ENCODE measurements around the gene BTBD2. TPM values are rescaled to one million over a fixed set of nuclear protein-coding genes. Genes with fewer than 3 reads are reported as not detected.

Gene BTBD2
- total and polyA plus RNA-seq, 2 of the 13 experiments (the other 11 are each of a cell fraction or from before 2014, with no cell fraction given), result 28.1 to 45.3 TPM

- TF ChIP-seq, protein P1, sequence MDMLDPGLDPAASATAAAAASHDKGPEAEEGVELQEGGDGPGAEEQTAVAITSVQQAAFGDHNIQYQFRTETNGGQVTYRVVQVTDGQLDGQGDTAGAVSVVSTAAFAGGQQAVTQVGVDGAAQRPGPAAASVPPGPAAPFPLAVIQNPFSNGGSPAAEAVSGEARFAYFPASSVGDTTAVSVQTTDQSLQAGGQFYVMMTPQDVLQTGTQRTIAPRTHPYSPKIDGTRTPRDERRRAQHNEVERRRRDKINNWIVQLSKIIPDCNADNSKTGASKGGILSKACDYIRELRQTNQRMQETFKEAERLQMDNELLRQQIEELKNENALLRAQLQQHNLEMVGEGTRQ (IDR thresholded peaks at IDR 0.05; ENCODE audit: low read depth, low read length), result no peak
- TF ChIP-seq, protein P1 (CRISPR knock-in tag; IDR thresholded peaks at IDR 0.05; ENCODE audit: borderline replicate concordance), result no peak
- TF ChIP-seq SNAPC2 (CRISPR knock-in tag; IDR thresholded peaks at IDR 0.05) (peak; percentile 74; the same call in 1 of the 2 replicates), ZSCAN30 (CRISPR knock-in tag; IDR thresholded peaks at IDR 0.05) (0 out of 2 replicates have a peak, but pooled peaks have one; percentile 39), ZNF556 (CRISPR knock-in tag; IDR thresholded peaks at IDR 0.05; ENCODE audit: borderline replicate concordance) (0 out of 2 replicates have a peak, but pooled peaks have one; percentile 21), ZNF484 (CRISPR knock-in tag; IDR thresholded peaks at IDR 0.05; ENCODE audit: borderline replicate concordance, low read depth) (no peak), SATB2 (CRISPR knock-in tag; IDR thresholded peaks at IDR 0.05) (no peak), DMTF1 (CRISPR knock-in tag; IDR thresholded peaks at IDR 0.05) (no peak), HOXA9 (CRISPR knock-in tag; IDR thresholded peaks at IDR 0.05; ENCODE audit: borderline replicate concordance) (no peak), NCOA1 (CRISPR knock-in tag; IDR thresholded peaks at IDR 0.05) (0 out of 2 replicates have a peak, but pooled peaks have one; percentile 33), NR2C2 (CRISPR knock-in tag; IDR thresholded peaks at IDR 0.05; ENCODE audit: borderline replicate concordance) (no peak), ZFX (CRISPR knock-in tag; IDR thresholded peaks at IDR 0.05; ENCODE audit: low read depth) (peak; percentile 71), CREM (IDR thresholded peaks at IDR 0.05) (no peak), CREM (CRISPR knock-in tag; IDR thresholded peaks at IDR 0.05) (no peak), AHR (CRISPR knock-in tag; IDR thresholded peaks at IDR 0.05) (no peak), DMAP1 (CRISPR knock-in tag; IDR thresholded peaks at IDR 0.05) (no peak)
- TF ChIP-seq, protein P2, sequence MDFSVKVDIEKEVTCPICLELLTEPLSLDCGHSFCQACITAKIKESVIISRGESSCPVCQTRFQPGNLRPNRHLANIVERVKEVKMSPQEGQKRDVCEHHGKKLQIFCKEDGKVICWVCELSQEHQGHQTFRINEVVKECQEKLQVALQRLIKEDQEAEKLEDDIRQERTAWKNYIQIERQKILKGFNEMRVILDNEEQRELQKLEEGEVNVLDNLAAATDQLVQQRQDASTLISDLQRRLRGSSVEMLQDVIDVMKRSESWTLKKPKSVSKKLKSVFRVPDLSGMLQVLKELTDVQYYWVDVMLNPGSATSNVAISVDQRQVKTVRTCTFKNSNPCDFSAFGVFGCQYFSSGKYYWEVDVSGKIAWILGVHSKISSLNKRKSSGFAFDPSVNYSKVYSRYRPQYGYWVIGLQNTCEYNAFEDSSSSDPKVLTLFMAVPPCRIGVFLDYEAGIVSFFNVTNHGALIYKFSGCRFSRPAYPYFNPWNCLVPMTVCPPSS (IDR thresholded peaks at IDR 0.05), result no peak
- TF ChIP-seq, protein P3, sequence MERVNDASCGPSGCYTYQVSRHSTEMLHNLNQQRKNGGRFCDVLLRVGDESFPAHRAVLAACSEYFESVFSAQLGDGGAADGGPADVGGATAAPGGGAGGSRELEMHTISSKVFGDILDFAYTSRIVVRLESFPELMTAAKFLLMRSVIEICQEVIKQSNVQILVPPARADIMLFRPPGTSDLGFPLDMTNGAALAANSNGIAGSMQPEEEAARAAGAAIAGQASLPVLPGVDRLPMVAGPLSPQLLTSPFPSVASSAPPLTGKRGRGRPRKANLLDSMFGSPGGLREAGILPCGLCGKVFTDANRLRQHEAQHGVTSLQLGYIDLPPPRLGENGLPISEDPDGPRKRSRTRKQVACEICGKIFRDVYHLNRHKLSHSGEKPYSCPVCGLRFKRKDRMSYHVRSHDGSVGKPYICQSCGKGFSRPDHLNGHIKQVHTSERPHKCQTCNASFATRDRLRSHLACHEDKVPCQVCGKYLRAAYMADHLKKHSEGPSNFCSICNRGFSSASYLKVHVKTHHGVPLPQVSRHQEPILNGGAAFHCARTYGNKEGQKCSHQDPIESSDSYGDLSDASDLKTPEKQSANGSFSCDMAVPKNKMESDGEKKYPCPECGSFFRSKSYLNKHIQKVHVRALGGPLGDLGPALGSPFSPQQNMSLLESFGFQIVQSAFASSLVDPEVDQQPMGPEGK (CRISPR knock-in tag; IDR thresholded peaks at IDR 0.05), result peak; percentile 36
Observed at GRCh38 chr19:2051773-2052704, 36.5 kb upstream of the BTBD2 start (continued).

Measured in HepG2 (cell line).